Measurements from ENCODE around the gene USP12. TPM values are rescaled to one million over a fixed set of nuclear protein-coding genes. Genes with fewer than 3 reads are reported as not detected.

The USP12 gene
- total and polyA plus RNA-seq, 12 donors: 4.6 to 20.3 (median 13.3) TPM

DNA sequence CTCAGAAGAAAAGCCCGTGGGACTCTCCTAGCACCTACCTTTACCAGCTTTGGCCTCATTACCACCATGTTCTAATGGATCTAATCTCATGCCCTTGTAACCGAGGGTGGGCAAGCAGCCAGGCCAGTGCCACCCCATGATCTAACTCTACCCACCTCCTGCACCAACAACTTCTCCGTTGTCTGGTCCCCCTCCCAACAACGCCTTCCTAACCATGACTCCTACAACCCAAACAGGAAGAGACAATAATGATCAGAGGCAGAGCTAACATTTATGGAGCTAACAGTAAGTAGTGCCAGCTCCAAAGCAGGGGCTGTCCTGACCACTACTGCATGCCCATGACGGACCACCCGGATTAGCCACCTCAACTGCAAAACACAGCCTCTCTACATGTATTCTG, 3.5 kb downstream of the USP12 start:
- no peak for DNase-seq
- 51 to 72% (median 60%) methylated on average over 6 of the region's 6 CpGs for WGBS, 4 donors
- TF ChIP-seq POLR2A (IDR thresholded peaks at IDR 0.05): no peak
- TF ChIP-seq, protein P1, sequence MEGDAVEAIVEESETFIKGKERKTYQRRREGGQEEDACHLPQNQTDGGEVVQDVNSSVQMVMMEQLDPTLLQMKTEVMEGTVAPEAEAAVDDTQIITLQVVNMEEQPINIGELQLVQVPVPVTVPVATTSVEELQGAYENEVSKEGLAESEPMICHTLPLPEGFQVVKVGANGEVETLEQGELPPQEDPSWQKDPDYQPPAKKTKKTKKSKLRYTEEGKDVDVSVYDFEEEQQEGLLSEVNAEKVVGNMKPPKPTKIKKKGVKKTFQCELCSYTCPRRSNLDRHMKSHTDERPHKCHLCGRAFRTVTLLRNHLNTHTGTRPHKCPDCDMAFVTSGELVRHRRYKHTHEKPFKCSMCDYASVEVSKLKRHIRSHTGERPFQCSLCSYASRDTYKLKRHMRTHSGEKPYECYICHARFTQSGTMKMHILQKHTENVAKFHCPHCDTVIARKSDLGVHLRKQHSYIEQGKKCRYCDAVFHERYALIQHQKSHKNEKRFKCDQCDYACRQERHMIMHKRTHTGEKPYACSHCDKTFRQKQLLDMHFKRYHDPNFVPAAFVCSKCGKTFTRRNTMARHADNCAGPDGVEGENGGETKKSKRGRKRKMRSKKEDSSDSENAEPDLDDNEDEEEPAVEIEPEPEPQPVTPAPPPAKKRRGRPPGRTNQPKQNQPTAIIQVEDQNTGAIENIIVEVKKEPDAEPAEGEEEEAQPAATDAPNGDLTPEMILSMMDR (IDR thresholded peaks at IDR 0.05): no peak
- Histone ChIP-seq H3K27ac (no peak overlapping the region), H3K9me3 (replicated peaks in 1 of 3) (no peaks in the 10 kb centered on the region), H3K36me3 (replicated peaks in 1 of 2) (no peaks in the 10 kb centered on the region), H3K27me3 (no peaks in the 10 kb centered on the region), H3K4me3 (no peak overlapping the region), H3K4me1 (replicated peaks in 1 of 2) (peaks cover 0 to 31% of the 10 kb centered on the region in 2 donors)
- intact Hi-C loops (cut with DNase I): no loop called here

DNA sequence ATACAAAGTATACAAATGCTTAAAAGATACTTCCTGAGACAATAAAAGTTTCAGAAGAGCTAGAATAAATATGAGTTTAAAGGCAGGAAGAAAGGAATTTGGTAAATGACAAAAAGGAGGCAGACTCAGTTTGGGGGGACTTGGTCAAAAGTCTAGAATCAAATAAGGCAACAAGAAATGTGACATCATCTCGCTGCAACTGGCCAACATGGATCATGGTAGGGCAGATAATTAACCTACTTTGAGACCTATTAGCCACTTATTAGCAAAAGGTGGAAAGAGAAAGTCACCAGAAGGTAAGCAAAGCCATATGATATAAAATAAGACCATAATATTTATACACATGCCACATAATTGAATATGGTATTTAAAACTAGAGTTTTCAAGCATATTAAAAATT, 5.3 kb downstream of the USP12 start:
- 92 to 100% (median 97%) methylated on average over 1 of the region's 1 CpG for WGBS, 4 donors
- intact Hi-C loops (cut with DNase I): no loop called here
- H3K9me3 ChIP-seq (replicated peaks in 1 of 3): no peaks in the 10 kb centered on the region
- peaks cover 0 to 32% of the 10 kb centered on the region in 2 donors for H3K4me1 ChIP-seq (replicated peaks in 1 of 2)
- H3K36me3 ChIP-seq (replicated peaks in 1 of 2): no peaks in the 10 kb centered on the region
- no peak for TF ChIP-seq POLR2A (IDR thresholded peaks at IDR 0.05)
- TF ChIP-seq, protein P1 (IDR thresholded peaks at IDR 0.05): no peak
- no peak overlapping the region for H3K4me3 ChIP-seq
- no peak overlapping the region for H3K27ac ChIP-seq
- DNase-seq: no peak
- H3K27me3 ChIP-seq: no peaks in the 10 kb centered on the region

GRCh38 chr13:27161980-27162379, 9.6 kb downstream of the USP12 start:
- Histone ChIP-seq H3K27me3 (no peaks in the 10 kb centered on the region), H3K4me3 (no peak overlapping the region), H3K36me3 (replicated peaks in 1 of 2) (no peaks in the 10 kb centered on the region), H3K27ac (no peak overlapping the region), H3K4me1 (replicated peaks in 1 of 2) (peaks cover 0 to 8% of the 10 kb centered on the region in 2 donors), H3K9me3 (replicated peaks in 1 of 3) (no peaks in the 10 kb centered on the region)
- WGBS, 4 donors: 79 to 82% (median 81%) methylated on average over 5 of the region's 5 CpGs
- no peak for DNase-seq
- intact Hi-C loops (cut with DNase I): no loop called here
- TF ChIP-seq, protein P1 (IDR thresholded peaks at IDR 0.05): no peak
- no peak for TF ChIP-seq POLR2A (IDR thresholded peaks at IDR 0.05)

GRCh38 chr13:27161423-27161822, 10.2 kb downstream of the USP12 start:
- Histone ChIP-seq H3K36me3 (replicated peaks in 1 of 2) (no peaks in the 10 kb centered on the region), H3K4me1 (replicated peaks in 1 of 2) (peaks cover 0 to 8% of the 10 kb centered on the region in 2 donors), H3K9me3 (replicated peaks in 1 of 3) (peaks cover 0 to 2% (median 0%) of the 10 kb centered on the region in 3 donors), H3K27me3 (no peaks in the 10 kb centered on the region), H3K4me3 (no peak overlapping the region), H3K27ac (no peak overlapping the region)
- intact Hi-C loops (cut with DNase I): no loop called here
- no peak for DNase-seq
- no peak for TF ChIP-seq POLR2A (IDR thresholded peaks at IDR 0.05)
- TF ChIP-seq, protein P1 (IDR thresholded peaks at IDR 0.05): no peak
- WGBS, 4 donors: 85 to 91% (median 88%) methylated on average over 2 of the region's 2 CpGs
